GM23248 (cell line): Measurements from ENCODE around the gene CACNG1. TPM values are rescaled to one million over a fixed set of nuclear protein-coding genes. Genes with fewer than 3 reads are reported as not detected.

Experiments used
- DNase-seq: peaks from one replicate; pipeline ENCODE4 v3.0.0-alpha.2; 2015
- H2AFZ ChIP-seq: fragments of 200-600 bp; sonication (generic); 2 replicates; pipeline ENCODE4 v1.6.1; 2016; ENCODE audit warnings: antibody characterized with exemption
- H3F3A ChIP-seq: fragments of 200-600 bp; sonication (generic); 2 replicates; pipeline ENCODE4 v1.6.1; 2016; ENCODE audit warnings: mild to moderate bottlenecking, antibody characterized with exemption, mixed run types; ENCODE audit not compliant: insufficient read depth
- H3K27ac ChIP-seq: fragments of 200-600 bp; sonication (generic); 2 replicates; pipeline ENCODE4 v1.5.1; 2016; ENCODE audit warnings: mild to moderate bottlenecking
- H3K27me3 ChIP-seq: fragments of 200-600 bp; sonication (generic); replicated peaks from 2 replicates; pipeline ENCODE4 v1.6.1; 2016; ENCODE audit warnings: mild to moderate bottlenecking; ENCODE audit not compliant: insufficient read depth
- H3K36me3 ChIP-seq: fragments of 200-600 bp; sonication (generic); 2 replicates; pipeline ENCODE4 v1.6.1; 2016; ENCODE audit warnings: low read depth, mild to moderate bottlenecking
- H3K4me1 ChIP-seq: fragments of 200-600 bp; sonication (generic); 2 replicates; pipeline ENCODE4 v1.6.1; 2016; ENCODE audit warnings: mild to moderate bottlenecking; ENCODE audit not compliant: insufficient read depth
- H3K4me2 ChIP-seq: fragments of 200-600 bp; sonication (generic); one replicate; pipeline ENCODE4 v1.6.1; 2016; ENCODE audit warnings: mild to moderate bottlenecking; ENCODE audit not compliant: unreplicated experiment
- H3K4me3 ChIP-seq: fragments of 200-600 bp; sonication (generic); 2 replicates; pipeline ENCODE4 v1.5.1; 2016; ENCODE audit warnings: mild to moderate bottlenecking
- H3K79me2 ChIP-seq: fragments of 200-600 bp; sonication (generic); 2 replicates; pipeline ENCODE4 v1.6.1; 2016; ENCODE audit warnings: mild to moderate bottlenecking; ENCODE audit not compliant: insufficient read depth
- H3K9ac ChIP-seq: fragments of 200-600 bp; sonication (generic); 2 replicates; pipeline ENCODE4 v1.6.1; 2016; ENCODE audit warnings: mild to moderate bottlenecking
- H3K9me2 ChIP-seq: fragments of 200-600 bp; sonication (generic); 2 replicates; pipeline ENCODE4 v1.6.1; 2016; ENCODE audit warnings: mixed run types, mild to moderate bottlenecking, moderate library complexity; ENCODE audit not compliant: insufficient read depth
- H3K9me3 ChIP-seq: fragments of 200-600 bp; sonication (generic); one replicate; pipeline ENCODE4 v1.6.1; 2017; ENCODE audit warnings: low read depth
- H4K20me1 ChIP-seq: fragments of 200-600 bp; sonication (generic); 2 replicates; pipeline ENCODE4 v1.6.0; 2016; ENCODE audit not compliant: insufficient read depth
- EZH2 ChIP-seq: fragments of 200-600 bp; sonication (generic); IDR thresholded peaks from 2 replicates; pipeline ENCODE4 v1.6.1; 2018; ENCODE audit warnings: antibody characterized with exemption, mild to moderate bottlenecking; ENCODE audit not compliant: insufficient read depth, poor library complexity, severe bottlenecking
- EZH2phosphoT487 ChIP-seq: fragments of 200-600 bp; sonication (generic); IDR thresholded peaks from 2 replicates; pipeline ENCODE4 v1.6.1; 2018; ENCODE audit warnings: antibody characterized with exemption, moderate library complexity, mild to moderate bottlenecking, low read depth; ENCODE audit not compliant: insufficient read depth
- WGBS, 2 experiments: methylation state at CpG; one replicate each; pipeline ENCODE4 v1.1.6; 2015 to 2017; ENCODE audit warnings: low lambda C conversion rate in 2 of 2, low coverage in 1 of 2; ENCODE audit errors: missing lambda C conversion rate in 2 of 2; 5-methylcytosine and 5-hydroxymethylcytosine counted together
- in situ Hi-C: fragments of 300-500 bp; cut with MboI; formaldehyde crosslinking; loops from 2 replicates; pipeline ENCODE4 v1.15.0; 2020
- polyA plus RNA-seq: library from polyadenylated mRNA; unstranded; fragments of >200 nt; fragmentation: Nextera tagmentation; extraction: Ambion mirVana; gene quantifications from 2 replicates; pipeline ENCODE4 v1.2.1, GENCODE V29; 2016
- total RNA-seq: library from RNA; depleted of rRNA; stranded (reverse); fragments of >200 nt; shearing (Covaris generic); gene quantifications from 2 replicates; pipeline ENCODE4 v1.2.3, GENCODE V29; 2014

The CACNG1 gene
- total and polyA plus RNA-seq, 2 experiments from 2014 or later: not detected

GRCh38 chr17:67011527-67012175 is 32.7 kb upstream of the CACNG1 start:
- Histone ChIP-seq H3K4me3 (no peak overlapping the region), H3K9me2 (no peaks in the 10 kb centered on the region), H2AFZ (no peak overlapping the region), H4K20me1 (no peaks in the 10 kb centered on the region), H3K27me3 (peaks cover 39% of the 10 kb centered on the region), H3K4me1 (no peaks in the 10 kb centered on the region), H3K36me3 (no peaks in the 10 kb centered on the region), H3K4me2 (no peak overlapping the region), H3K27ac (no peak overlapping the region), H3F3A (no peaks in the 10 kb centered on the region), H3K79me2 (no peaks in the 10 kb centered on the region), H3K9ac (no peak overlapping the region), H3K9me3 (no peaks in the 10 kb centered on the region)
- WGBS, 2 experiments: 41 to 42% methylated on average over 9 of the region's 9 CpGs
- TF ChIP-seq EZH2phosphoT487 (no peak), EZH2 (no peak)
- in situ Hi-C loops: no loop called here
- DNase-seq: no peak

- Histone ChIP-seq H3K27ac (no peak overlapping the region), H4K20me1 (no peaks in the 10 kb centered on the region)
Measured at GRCh38 chr17:67013891-67014290, 30.5 kb upstream of the CACNG1 start.

GRCh38 chr17:67015001-67015400 is 29.4 kb upstream of the CACNG1 start:
- H3K4me3 ChIP-seq: no peak overlapping the region
- TF ChIP-seq EZH2phosphoT487 (no peak), EZH2 (no peak)
- H3K9ac ChIP-seq: no peak overlapping the region
- H4K20me1 ChIP-seq: no peaks in the 10 kb centered on the region
- H3K79me2 ChIP-seq: no peaks in the 10 kb centered on the region
- DNase-seq: no peak
- in situ Hi-C loops: no loop called here
- no peak overlapping the region for H2AFZ ChIP-seq
- peaks cover 22% of the 10 kb centered on the region for H3K27me3 ChIP-seq
- WGBS, 2 experiments: 62 to 65% methylated on average over 11 of the region's 11 CpGs
- H3K27ac ChIP-seq: no peak overlapping the region
- no peaks in the 10 kb centered on the region for H3K9me3 ChIP-seq
- H3K4me2 ChIP-seq: no peak overlapping the region
- H3F3A ChIP-seq: no peaks in the 10 kb centered on the region
- no peaks in the 10 kb centered on the region for H3K9me2 ChIP-seq
- no peaks in the 10 kb centered on the region for H3K36me3 ChIP-seq
- no peaks in the 10 kb centered on the region for H3K4me1 ChIP-seq

More at GRCh38 chr17:67013891-67014290, 30.5 kb upstream of the CACNG1 start:
- no peak for DNase-seq
- Histone ChIP-seq H3K9ac (no peak overlapping the region), H3K9me2 (no peaks in the 10 kb centered on the region), H3K4me2 (no peak overlapping the region), H3K9me3 (no peaks in the 10 kb centered on the region), H3K4me1 (no peaks in the 10 kb centered on the region), H2AFZ (no peak overlapping the region), H3F3A (no peaks in the 10 kb centered on the region), H3K36me3 (no peaks in the 10 kb centered on the region), H3K4me3 (no peak overlapping the region), H3K27me3 (peaks cover 22% of the 10 kb centered on the region), H3K79me2 (no peaks in the 10 kb centered on the region)
- WGBS, 2 experiments: 72 to 76% methylated on average over 8 of the region's 8 CpGs
- TF ChIP-seq EZH2phosphoT487: no peak
- no peak for TF ChIP-seq EZH2
- in situ Hi-C loops: no loop called here

- no peaks in the 10 kb centered on the region for H3F3A ChIP-seq
- no peak overlapping the region for H2AFZ ChIP-seq
- no peaks in the 10 kb centered on the region for H3K9me2 ChIP-seq
- H3K9ac ChIP-seq: no peak overlapping the region
- peaks cover 22% of the 10 kb centered on the region for H3K27me3 ChIP-seq
- no peak overlapping the region for H3K4me3 ChIP-seq
- 63 to 69% methylated on average over 16 to 17 of the region's 17 CpGs for WGBS, 2 experiments
- H3K9me3 ChIP-seq: no peaks in the 10 kb centered on the region
- no peaks in the 10 kb centered on the region for H4K20me1 ChIP-seq
- H3K79me2 ChIP-seq: no peaks in the 10 kb centered on the region
- no peaks in the 10 kb centered on the region for H3K36me3 ChIP-seq
- no peak overlapping the region for H3K4me2 ChIP-seq
- no peaks in the 10 kb centered on the region for H3K4me1 ChIP-seq
- no peak for DNase-seq
- in situ Hi-C loops: no loop called here
- no peak for TF ChIP-seq EZH2
- no peak for TF ChIP-seq EZH2phosphoT487
- H3K27ac ChIP-seq: no peak overlapping the region
Measured at GRCh38 chr17:67016039-67016762, 28.2 kb upstream of the CACNG1 start.
